Tibial nerve (tissue), 4 donors: Measurements from ENCODE around the gene GIMAP2. TPM values are rescaled to one million over a fixed set of nuclear protein-coding genes. Genes with fewer than 3 reads are reported as not detected.
A peak's percentile ranks its signal among the peaks of the same experiment; 100 is the strongest.

Experiments used
- DNase-seq, 2 donors: peaks; one replicate each; pipeline ENCODE4 v3.0.0-alpha.2; 2019; ENCODE audit warnings: low spot score in 2 of 2
- H3K27ac ChIP-seq, 4 donors: fragments of 200-600 bp; sonication (generic) in 3 of 4; one replicate each; pipeline ENCODE4 v1.5.1; 2017 to 2019; ENCODE audit warnings: mild to moderate bottlenecking in 1 of 4
- H3K27me3 ChIP-seq, 2 donors: fragments of 200-600 bp; sonication (generic) in 1 of 2; one replicate each; pipeline versions ENCODE4 v1.5.1 to v1.6.0; 2017 to 2019
- H3K36me3 ChIP-seq, 3 donors: fragments of 200-600 bp; sonication (generic); one replicate each; pipeline ENCODE4 v1.5.1; 2018 to 2019
- H3K4me1 ChIP-seq, 4 donors: fragments of 200-600 bp; sonication (generic) in 3 of 4; one replicate each; pipeline ENCODE4 v1.5.1; 2017 to 2019
- H3K4me3 ChIP-seq, 4 donors: fragments of 200-600 bp; sonication (generic) in 3 of 4; one replicate each; pipeline ENCODE4 v1.5.1; 2017 to 2019; ENCODE audit warnings: mild to moderate bottlenecking in 1 of 4, moderate library complexity in 1 of 4
- H3K9me3 ChIP-seq, 4 donors: fragments of 200-600 bp; sonication (generic) in 3 of 4; one replicate each; pipeline ENCODE4 v1.5.1; 2017 to 2019
- CTCF ChIP-seq, 5 experiments: fragments of 200-600 bp in 3 of 5; fragments of 450-650 bp in 2 of 5; sonication (generic) in 3 of 5; IDR thresholded peaks; one replicate each; pipeline ENCODE4 v1.5.1; 2016 to 2019; ENCODE audit warnings: antibody characterized with exemption in 5 of 5, mild to moderate bottlenecking in 3 of 5, moderate library complexity in 2 of 5
- EP300 ChIP-seq, 2 donors: sonication (generic); formaldehyde crosslinking; IDR thresholded peaks; one replicate each; pipeline ENCODE4 v1.6.1; 2017; ENCODE audit warnings: antibody characterized with exemption in 2 of 2, mild to moderate bottlenecking in 1 of 2
- POLR2A ChIP-seq, 2 donors: fragments of 450-650 bp; IDR thresholded peaks; one replicate each; pipeline ENCODE4 v1.6.1; 2017; ENCODE audit warnings: antibody characterized with exemption in 2 of 2, mild to moderate bottlenecking in 2 of 2, moderate library complexity in 2 of 2
- WGBS, 2 donors: methylation state at CpG; one replicate each; pipeline ENCODE4 v1.1.5; 2018; 5-methylcytosine and 5-hydroxymethylcytosine counted together
- total RNA-seq, 4 donors: library from RNA; depleted of rRNA; stranded (reverse); fragments of >200 nt; gene quantifications; one replicate each; pipeline ENCODE4 v1.1.0, GENCODE V29; 2016

GIMAP2 gene
- total RNA-seq, 4 donors from 2014 or later, result 6.3 to 22.0 (median 7.8) TPM

- Histone ChIP-seq H3K4me1 (peaks cover 0 to 10% (median 0%) of the 10 kb centered on the region in 4 donors), H3K36me3 (peaks cover 0 to 7% (median 0%) of the 10 kb centered on the region in 3 donors), H3K9me3 (no peaks in the 10 kb centered on the region), H3K4me3 (peak overlapping the region; percentile 24 to 45 (median 34)), H3K27ac (peak overlapping the region in 3 of 4 donors; percentile 48 to 81 (median 69)), H3K27me3 (peaks cover 0 to 3% of the 10 kb centered on the region in 2 donors)
- peak in 1 of 2 donors; percentile 63 for TF ChIP-seq EP300 (IDR thresholded peaks at IDR 0.05)
- no peak for TF ChIP-seq CTCF (IDR thresholded peaks at IDR 0.05)
- no peak for DNase-seq
- WGBS, 2 donors, result 65% methylated on average over 5 of the region's 5 CpGs
These were observed 53.1 kb downstream of the GIMAP2 start for GRCh38 chr7:150738591-150739001.

GRCh38 chr7:150739033-150739432 lies 53.5 kb downstream of the GIMAP2 start:
- Histone ChIP-seq H3K9me3 (no peaks in the 10 kb centered on the region), H3K27ac (peak overlapping the region in 2 of 4 donors; percentile 69 to 81), H3K4me1 (peaks cover 0 to 12% (median 0%) of the 10 kb centered on the region in 4 donors), H3K27me3 (peaks cover 0 to 3% of the 10 kb centered on the region in 2 donors), H3K4me3 (peak overlapping the region; percentile 24 to 45 (median 34)), H3K36me3 (peaks cover 0 to 7% (median 0%) of the 10 kb centered on the region in 3 donors)
- TF ChIP-seq EP300 (IDR thresholded peaks at IDR 0.05), result no peak
- TF ChIP-seq CTCF (IDR thresholded peaks at IDR 0.05), result no peak
- no peak for TF ChIP-seq POLR2A (IDR thresholded peaks at IDR 0.05)
- no peak for DNase-seq

GRCh38 chr7:150740053-150740452 lies 54.5 kb downstream of the GIMAP2 start:
- H3K27ac ChIP-seq, result peak overlapping the region in 1 of 4 donors; percentile 81
- peaks cover 0 to 12% (median 0%) of the 10 kb centered on the region in 4 donors for H3K4me1 ChIP-seq
- 73 to 82% methylated on average over 10 of the region's 10 CpGs for WGBS, 2 donors
- TF ChIP-seq POLR2A (IDR thresholded peaks at IDR 0.05) (no peak), CTCF (IDR thresholded peaks at IDR 0.05) (no peak), EP300 (IDR thresholded peaks at IDR 0.05) (peak in 1 of 2 donors; percentile 58)
- no peaks in the 10 kb centered on the region for H3K9me3 ChIP-seq
- DNase-seq, result peak in 1 of 2 donors; percentile 36
- H3K4me3 ChIP-seq, result peak overlapping the region in 2 of 4 donors; percentile 42 to 45
- H3K27me3 ChIP-seq, result peaks cover 0 to 3% of the 10 kb centered on the region in 2 donors
- H3K36me3 ChIP-seq, result peaks cover 0 to 7% (median 0%) of the 10 kb centered on the region in 3 donors

GRCh38 chr7:150742286-150742968 lies 56.9 kb downstream of the GIMAP2 start:
- DNase-seq, result no peak
- peaks cover 0 to 12% (median 0%) of the 10 kb centered on the region in 4 donors for H3K4me1 ChIP-seq
- no peaks in the 10 kb centered on the region for H3K9me3 ChIP-seq
- peaks cover 0 to 2% of the 10 kb centered on the region in 2 donors for H3K27me3 ChIP-seq
- no peak overlapping the region for H3K4me3 ChIP-seq
- 87 to 92% methylated on average over 14 of the region's 14 CpGs for WGBS, 2 donors
- H3K36me3 ChIP-seq, result peaks cover 0 to 7% (median 0%) of the 10 kb centered on the region in 3 donors
- no peak overlapping the region for H3K27ac ChIP-seq
- TF ChIP-seq EP300 (IDR thresholded peaks at IDR 0.05) (no peak), POLR2A (IDR thresholded peaks at IDR 0.05) (no peak), CTCF (IDR thresholded peaks at IDR 0.05) (no peak)

Other genes with a start within 250 kb of the GIMAP2 start
- 10 to 100 TPM in 2 of 4 donors, 1 to 10 TPM in 2; 6.3 to 15.9 (median 10.4) TPM for gene GIMAP8, start 235.1 kb upstream of the GIMAP2 start, total RNA-seq
- gene GIMAP7, start 170.8 kb upstream of the GIMAP2 start, total RNA-seq, result 10 to 100 TPM; 18.8 to 25.7 (median 23.6) TPM
- gene GIMAP4, start 118.3 kb upstream of the GIMAP2 start, total RNA-seq, result 10 to 100 TPM; 19.5 to 44.1 (median 31.8) TPM
- gene GIMAP6, start 53.3 kb upstream of the GIMAP2 start, total RNA-seq, result 10 to 100 TPM; 14.4 to 68.8 (median 29.4) TPM
- 10 to 100 TPM in 1 of 4 donors, 1 to 10 TPM in 3; 4.0 to 10.4 (median 8.4) TPM for gene GIMAP1, start 30.9 kb downstream of the GIMAP2 start, total RNA-seq
- gene GIMAP5, start 51.7 kb downstream of the GIMAP2 start, total RNA-seq, result 10 to 100 TPM; 22.0 to 36.7 (median 33.4) TPM
- gene TMEM176B, start 114.7 kb downstream of the GIMAP2 start, total RNA-seq, result 10 to 100 TPM; 33.9 to 83.1 (median 63.2) TPM
- gene TMEM176A, start 115.1 kb downstream of the GIMAP2 start, total RNA-seq, result 10 to 100 TPM; 21.8 to 62.4 (median 36.1) TPM
- not detected for gene AOC1, start 166.8 kb downstream of the GIMAP2 start, total RNA-seq